OCI-LY1 (cell line): ENCODE data around the gene CD164.

Experiments used
- H2AFZ ChIP-seq: fragments of 200-600 bp; sonication (generic), shearing (Covaris generic); 2 replicates; pipeline ENCODE4 v1.6.0; 2014; ENCODE audit warnings: antibody characterized with exemption, mild to moderate bottlenecking, low read length
- H3F3A ChIP-seq: fragments of 200-600 bp; sonication (generic), shearing (Covaris generic); 2 replicates; pipeline ENCODE4 v1.6.0; 2014; ENCODE audit warnings: mild to moderate bottlenecking, antibody characterized with exemption, low read length, moderate library complexity; ENCODE audit not compliant: insufficient read depth
- H3K27ac ChIP-seq: fragments of 200-600 bp; sonication (generic); 2 replicates; pipeline ENCODE4 v1.5.1; 2014; ENCODE audit warnings: low read length, mixed run types, mild to moderate bottlenecking, low read depth; ENCODE audit not compliant: poor library complexity, severe bottlenecking
- H3K27me3 ChIP-seq: fragments of 200-600 bp; sonication (generic); 2 replicates; pipeline ENCODE4 v1.6.0; 2014; ENCODE audit warnings: antibody characterized with exemption, mild to moderate bottlenecking, low read length, moderate library complexity; ENCODE audit not compliant: insufficient read depth
- H3K36me3 ChIP-seq: fragments of 200-600 bp; sonication (generic); 2 replicates; pipeline ENCODE4 v1.6.1; 2014; ENCODE audit warnings: mild to moderate bottlenecking, antibody characterized with exemption, low read length, moderate library complexity, mixed read lengths; ENCODE audit not compliant: insufficient read depth
- H3K4me1 ChIP-seq: fragments of 200-600 bp; sonication (generic); 2 replicates; pipeline ENCODE4 v1.5.1; 2014; ENCODE audit warnings: mild to moderate bottlenecking, low read length, moderate library complexity; ENCODE audit not compliant: insufficient read depth, severe bottlenecking
- H3K4me2 ChIP-seq: fragments of 200-600 bp; sonication (generic), shearing (Covaris generic); 2 replicates; pipeline ENCODE4 v1.6.1; 2014; ENCODE audit warnings: low read length
- H3K4me3 ChIP-seq: fragments of 200-600 bp; sonication (generic); 2 replicates; pipeline ENCODE4 v1.5.1; 2014; ENCODE audit warnings: low read length, low read depth, mild to moderate bottlenecking, mixed read lengths; ENCODE audit not compliant: poor library complexity, severe bottlenecking
- H3K79me2 ChIP-seq: fragments of 200-600 bp; shearing (Covaris generic); 2 replicates; pipeline ENCODE4 v1.6.1; 2016; ENCODE audit warnings: mixed run types, low read length, mixed read lengths; ENCODE audit not compliant: insufficient read depth
- H3K9ac ChIP-seq: fragments of 200-600 bp; sonication (generic), shearing (Covaris generic); 2 replicates; pipeline ENCODE4 v1.6.1; 2014; ENCODE audit warnings: mild to moderate bottlenecking, low read length, mixed read lengths
- H3K9me2 ChIP-seq: fragments of 200-600 bp; sonication (generic), shearing (Covaris generic); 2 replicates; pipeline ENCODE4 v1.6.1; 2014; ENCODE audit warnings: low read depth, mild to moderate bottlenecking, low read length, mixed read lengths
- H3K9me3 ChIP-seq: fragments of 200-600 bp; shearing (Covaris generic); 2 replicates; pipeline ENCODE4 v1.6.1; 2014; ENCODE audit warnings: low read length, mixed read lengths
- H4K20me1 ChIP-seq: fragments of 200-600 bp; sonication (generic), shearing (Covaris generic); 2 replicates; pipeline ENCODE4 v1.6.0; 2016; ENCODE audit warnings: mild to moderate bottlenecking, low read length; ENCODE audit not compliant: insufficient read depth
- EZH2 ChIP-seq: fragments of 200-600 bp; sonication (generic), shearing (Covaris generic); IDR thresholded peaks from 2 replicates; pipeline ENCODE4 v1.8.0; 2017; ENCODE audit warnings: borderline replicate concordance, mixed run types, mild to moderate bottlenecking, antibody characterized with exemption, low read length, moderate library complexity, mixed read lengths
- TF ChIP-seq, protein P1 (sequence below): fragments of 200-600 bp; sonication (generic), shearing (Covaris generic); IDR thresholded peaks from 2 replicates; pipeline ENCODE4 v1.5.1; 2017; ENCODE audit warnings: mild to moderate bottlenecking, antibody characterized with exemption, low read length, moderate library complexity, mixed read lengths

The CD164 gene

DNA sequence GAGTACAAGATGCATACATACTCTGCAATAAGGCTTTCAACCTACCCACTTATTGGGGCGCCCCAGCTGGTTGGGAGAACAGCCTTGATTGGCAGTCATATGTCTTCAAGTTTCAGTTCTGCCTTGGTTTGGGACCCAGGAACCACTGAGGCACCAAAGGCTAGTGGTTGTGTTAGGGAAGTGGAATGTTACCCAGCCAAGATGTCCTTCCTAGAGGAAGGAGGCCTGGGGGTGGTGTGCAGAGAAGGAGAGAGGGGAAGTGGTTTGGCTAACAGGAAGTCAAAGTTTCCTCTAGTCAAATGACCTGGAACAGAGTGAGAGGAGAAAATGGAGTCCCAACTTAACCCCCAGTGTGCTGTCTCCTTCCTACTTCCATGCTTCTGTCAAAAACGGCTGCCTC is 59.4 kb downstream of the CD164 start:
- H3K79me2 ChIP-seq: no peaks in the 10 kb centered on the region
- H3K4me1 ChIP-seq: no peaks in the 10 kb centered on the region
- no peak overlapping the region for H2AFZ ChIP-seq
- no peaks in the 10 kb centered on the region for H3K9me2 ChIP-seq
- H3K27ac ChIP-seq: no peak overlapping the region
- no peaks in the 10 kb centered on the region for H3K36me3 ChIP-seq
- no peak for TF ChIP-seq EZH2
- TF ChIP-seq, protein P1, sequence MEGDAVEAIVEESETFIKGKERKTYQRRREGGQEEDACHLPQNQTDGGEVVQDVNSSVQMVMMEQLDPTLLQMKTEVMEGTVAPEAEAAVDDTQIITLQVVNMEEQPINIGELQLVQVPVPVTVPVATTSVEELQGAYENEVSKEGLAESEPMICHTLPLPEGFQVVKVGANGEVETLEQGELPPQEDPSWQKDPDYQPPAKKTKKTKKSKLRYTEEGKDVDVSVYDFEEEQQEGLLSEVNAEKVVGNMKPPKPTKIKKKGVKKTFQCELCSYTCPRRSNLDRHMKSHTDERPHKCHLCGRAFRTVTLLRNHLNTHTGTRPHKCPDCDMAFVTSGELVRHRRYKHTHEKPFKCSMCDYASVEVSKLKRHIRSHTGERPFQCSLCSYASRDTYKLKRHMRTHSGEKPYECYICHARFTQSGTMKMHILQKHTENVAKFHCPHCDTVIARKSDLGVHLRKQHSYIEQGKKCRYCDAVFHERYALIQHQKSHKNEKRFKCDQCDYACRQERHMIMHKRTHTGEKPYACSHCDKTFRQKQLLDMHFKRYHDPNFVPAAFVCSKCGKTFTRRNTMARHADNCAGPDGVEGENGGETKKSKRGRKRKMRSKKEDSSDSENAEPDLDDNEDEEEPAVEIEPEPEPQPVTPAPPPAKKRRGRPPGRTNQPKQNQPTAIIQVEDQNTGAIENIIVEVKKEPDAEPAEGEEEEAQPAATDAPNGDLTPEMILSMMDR: no peak
- no peak overlapping the region for H3K9ac ChIP-seq
- H3F3A ChIP-seq: no peaks in the 10 kb centered on the region
- no peak overlapping the region for H3K4me3 ChIP-seq
- H3K4me2 ChIP-seq: no peak overlapping the region
- no peaks in the 10 kb centered on the region for H3K27me3 ChIP-seq
- H3K9me3 ChIP-seq: no peaks in the 10 kb centered on the region
- H4K20me1 ChIP-seq: no peaks in the 10 kb centered on the region

DNA sequence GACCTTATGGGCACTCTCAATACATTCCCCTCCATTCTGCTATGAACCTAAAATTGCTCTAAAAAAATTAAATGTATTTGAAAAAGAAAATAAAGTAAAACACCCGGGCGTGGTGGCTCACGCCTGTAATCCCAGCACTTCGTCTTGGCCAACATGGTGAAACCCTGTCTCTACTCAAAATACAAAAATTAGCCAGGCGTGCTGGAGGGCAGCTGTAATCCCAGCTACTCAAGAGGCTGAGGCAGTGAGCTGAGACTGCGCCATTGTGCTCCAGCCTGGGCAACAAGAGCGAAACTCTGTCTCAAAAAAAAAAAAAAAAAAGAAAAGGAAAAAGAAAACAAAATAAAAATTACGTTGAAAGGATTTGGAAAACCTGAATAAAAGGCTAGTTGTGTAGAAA is 60.5 kb downstream of the CD164 start:
- TF ChIP-seq, protein P1: no peak
- no peak for TF ChIP-seq EZH2
- Histone ChIP-seq H3K27ac (no peak overlapping the region), H3K79me2 (no peaks in the 10 kb centered on the region), H3K4me1 (no peaks in the 10 kb centered on the region), H2AFZ (no peak overlapping the region), H3K27me3 (no peaks in the 10 kb centered on the region), H3K9me2 (no peaks in the 10 kb centered on the region), H3F3A (no peaks in the 10 kb centered on the region), H3K9me3 (no peaks in the 10 kb centered on the region), H3K4me2 (no peak overlapping the region), H3K9ac (no peak overlapping the region), H4K20me1 (no peaks in the 10 kb centered on the region), H3K36me3 (no peaks in the 10 kb centered on the region), H3K4me3 (no peak overlapping the region)

DNA sequence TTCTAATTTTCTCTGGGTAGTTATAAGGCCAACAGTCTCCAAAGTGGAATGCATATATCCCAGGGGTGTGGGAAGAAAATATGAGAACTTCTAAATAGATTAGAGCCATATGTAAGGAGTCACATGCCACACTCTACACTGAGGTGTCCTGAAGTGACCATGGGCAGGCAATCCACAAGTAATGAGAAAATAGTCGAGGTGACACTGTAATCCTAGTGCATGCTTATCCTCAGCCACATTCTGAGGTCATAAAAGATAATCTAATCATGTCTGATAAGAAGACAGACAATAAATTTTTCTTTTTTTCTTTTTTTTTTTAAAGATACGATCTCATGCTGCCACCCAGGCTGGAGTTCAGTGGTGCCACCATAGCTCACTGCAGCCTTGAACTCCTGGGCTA is 62.2 kb downstream of the CD164 start:
- no peaks in the 10 kb centered on the region for H3K27me3 ChIP-seq
- no peak overlapping the region for H3K4me2 ChIP-seq
- H2AFZ ChIP-seq: no peak overlapping the region
- H3K79me2 ChIP-seq: no peaks in the 10 kb centered on the region
- no peaks in the 10 kb centered on the region for H3K9me2 ChIP-seq
- H3K27ac ChIP-seq: no peak overlapping the region
- no peak overlapping the region for H3K9ac ChIP-seq
- H3K4me1 ChIP-seq: no peaks in the 10 kb centered on the region
- no peak overlapping the region for H3K4me3 ChIP-seq
- H4K20me1 ChIP-seq: no peaks in the 10 kb centered on the region
- H3F3A ChIP-seq: no peaks in the 10 kb centered on the region
- H3K36me3 ChIP-seq: no peaks in the 10 kb centered on the region
- TF ChIP-seq, protein P1: no peak
- no peak for TF ChIP-seq EZH2
- H3K9me3 ChIP-seq: no peaks in the 10 kb centered on the region
